ENCODE results near the gene PDZK1IP1.

The PDZK1IP1 gene

DNA sequence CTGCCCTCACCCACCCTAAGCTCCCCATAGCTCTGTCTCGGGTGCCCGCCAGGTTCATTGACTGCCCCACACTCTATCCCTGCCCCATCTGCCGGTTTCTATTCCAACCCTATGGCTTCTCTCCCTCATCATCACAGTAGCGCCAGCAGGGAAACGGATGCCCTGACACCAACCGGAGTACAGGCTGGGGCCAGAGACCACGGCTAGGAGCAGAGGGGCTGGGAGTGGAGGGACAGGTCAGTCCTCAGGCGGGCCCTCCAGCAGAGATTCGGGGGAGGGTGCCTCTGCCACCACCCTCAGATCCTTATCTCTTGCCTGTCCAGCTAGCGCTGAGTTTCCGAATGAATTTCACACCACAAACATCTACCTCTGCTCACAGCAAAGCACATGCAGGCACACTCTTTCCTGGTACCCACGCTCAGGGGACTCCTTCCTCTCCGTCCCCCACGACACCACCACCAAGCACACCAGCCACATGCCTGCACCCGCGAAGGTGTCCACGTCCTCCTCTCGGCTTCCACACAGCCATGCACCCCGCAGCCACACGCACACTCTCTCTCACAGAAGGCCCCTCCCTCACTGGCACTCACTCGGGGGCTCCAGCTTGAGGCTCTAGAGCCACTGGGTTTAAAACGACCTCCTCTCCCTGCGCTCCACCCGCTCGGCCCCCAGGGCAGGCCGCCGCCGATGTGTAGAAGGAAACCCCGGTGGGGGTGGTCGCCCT is 35.0 kb upstream of the PDZK1IP1 start:
- H3K27me3 ChIP-seq (replicated peaks; ENCODE audit: insufficient read depth, low read length) = peaks cover 65% of the 10 kb centered on the region
- no peak for TF ChIP-seq EZH2 (optimal IDR thresholded peaks at IDR 0.05; ENCODE audit: low read depth, low read length)
- TF ChIP-seq, protein P1, sequence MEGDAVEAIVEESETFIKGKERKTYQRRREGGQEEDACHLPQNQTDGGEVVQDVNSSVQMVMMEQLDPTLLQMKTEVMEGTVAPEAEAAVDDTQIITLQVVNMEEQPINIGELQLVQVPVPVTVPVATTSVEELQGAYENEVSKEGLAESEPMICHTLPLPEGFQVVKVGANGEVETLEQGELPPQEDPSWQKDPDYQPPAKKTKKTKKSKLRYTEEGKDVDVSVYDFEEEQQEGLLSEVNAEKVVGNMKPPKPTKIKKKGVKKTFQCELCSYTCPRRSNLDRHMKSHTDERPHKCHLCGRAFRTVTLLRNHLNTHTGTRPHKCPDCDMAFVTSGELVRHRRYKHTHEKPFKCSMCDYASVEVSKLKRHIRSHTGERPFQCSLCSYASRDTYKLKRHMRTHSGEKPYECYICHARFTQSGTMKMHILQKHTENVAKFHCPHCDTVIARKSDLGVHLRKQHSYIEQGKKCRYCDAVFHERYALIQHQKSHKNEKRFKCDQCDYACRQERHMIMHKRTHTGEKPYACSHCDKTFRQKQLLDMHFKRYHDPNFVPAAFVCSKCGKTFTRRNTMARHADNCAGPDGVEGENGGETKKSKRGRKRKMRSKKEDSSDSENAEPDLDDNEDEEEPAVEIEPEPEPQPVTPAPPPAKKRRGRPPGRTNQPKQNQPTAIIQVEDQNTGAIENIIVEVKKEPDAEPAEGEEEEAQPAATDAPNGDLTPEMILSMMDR (IDR thresholded peaks at IDR 0.05; ENCODE audit: low read length) = no peak
- TF ChIP-seq EZH2phosphoT487 (IDR thresholded peaks at IDR 0.05; ENCODE audit: low read length) = no peak
- H3K9me2 ChIP-seq (replicated peaks; ENCODE audit: insufficient read depth, low read length) = no peaks in the 10 kb centered on the region
- H3K9ac ChIP-seq (ENCODE audit: low read length) = no peak overlapping the region
- no peak overlapping the region for H3K4me3 ChIP-seq (ENCODE audit: low read length)
- no peak overlapping the region for H2AFZ ChIP-seq (ENCODE audit: low read length)
- no peaks in the 10 kb centered on the region for H3F3A ChIP-seq (ENCODE audit: insufficient read depth, low read length)
- no peak for DNase-seq
- no peak overlapping the region for H3K27ac ChIP-seq (ENCODE audit: low read length)
- H4K20me1 ChIP-seq (ENCODE audit: insufficient read depth, low read length) = no peaks in the 10 kb centered on the region
- no peaks in the 10 kb centered on the region for H3K9me3 ChIP-seq (replicated peaks; ENCODE audit: insufficient read depth, low read length)
- H3K36me3 ChIP-seq (replicated peaks; ENCODE audit: insufficient read depth, low read length) = no peaks in the 10 kb centered on the region
- H3K4me2 ChIP-seq (ENCODE audit: low read depth, low read length) = no peak overlapping the region
- H3K79me2 ChIP-seq (ENCODE audit: low read length) = no peaks in the 10 kb centered on the region
- no peaks in the 10 kb centered on the region for H3K4me1 ChIP-seq (ENCODE audit: low read length)

DNA sequence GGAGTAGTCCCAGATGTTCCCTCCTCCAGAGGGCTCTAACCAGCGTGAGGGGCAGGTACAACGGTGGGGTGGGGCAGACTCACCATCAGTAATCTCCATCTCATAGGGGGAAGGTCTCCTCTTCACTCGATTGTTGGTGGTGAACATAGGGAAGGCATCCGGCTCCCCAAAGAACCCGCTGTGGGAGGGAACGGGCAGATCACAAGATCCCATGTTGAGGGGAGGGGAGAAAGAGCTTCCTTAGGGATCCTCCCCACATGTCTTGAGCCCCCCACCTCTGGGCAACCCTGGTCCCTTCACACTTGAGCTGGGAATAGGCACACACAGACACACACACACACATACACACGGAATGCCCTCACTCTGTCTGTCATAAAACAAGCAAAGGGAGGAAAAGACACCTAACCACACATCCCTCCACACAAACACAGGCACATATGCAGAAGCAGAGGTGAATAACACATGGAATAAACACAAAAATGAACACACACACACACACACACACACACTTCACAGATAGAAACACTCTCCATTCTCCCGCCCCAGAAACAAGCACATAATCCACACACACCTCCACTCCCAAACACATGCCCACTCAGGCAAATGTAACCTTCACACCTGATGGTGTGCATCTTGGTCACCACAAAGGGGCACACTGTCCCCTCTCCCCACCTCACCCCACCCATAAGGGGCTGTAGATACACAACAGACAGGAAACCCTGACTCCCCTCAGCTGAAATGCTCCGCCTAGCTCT is 34.3 kb upstream of the PDZK1IP1 start:
- H3K9ac ChIP-seq (ENCODE audit: low read length) = no peak overlapping the region
- no peak overlapping the region for H3K27ac ChIP-seq (ENCODE audit: low read length)
- H3K4me2 ChIP-seq (ENCODE audit: low read depth, low read length) = no peak overlapping the region
- H3K79me2 ChIP-seq (ENCODE audit: low read length) = no peaks in the 10 kb centered on the region
- no peaks in the 10 kb centered on the region for H3F3A ChIP-seq (ENCODE audit: insufficient read depth, low read length)
- no peak overlapping the region for H2AFZ ChIP-seq (ENCODE audit: low read length)
- H3K4me3 ChIP-seq (ENCODE audit: low read length) = no peak overlapping the region
- H3K9me2 ChIP-seq (replicated peaks; ENCODE audit: insufficient read depth, low read length) = no peaks in the 10 kb centered on the region
- DNase-seq = no peak
- TF ChIP-seq EZH2 (optimal IDR thresholded peaks at IDR 0.05; ENCODE audit: low read depth, low read length) = no peak
- TF ChIP-seq EZH2phosphoT487 (IDR thresholded peaks at IDR 0.05; ENCODE audit: low read length) = no peak
- TF ChIP-seq, protein P1 (IDR thresholded peaks at IDR 0.05; ENCODE audit: low read length) = no peak
- no peaks in the 10 kb centered on the region for H3K36me3 ChIP-seq (replicated peaks; ENCODE audit: insufficient read depth, low read length)
- no peaks in the 10 kb centered on the region for H3K4me1 ChIP-seq (ENCODE audit: low read length)
- H3K9me3 ChIP-seq (replicated peaks; ENCODE audit: insufficient read depth, low read length) = no peaks in the 10 kb centered on the region
- peaks cover 57% of the 10 kb centered on the region for H3K27me3 ChIP-seq (replicated peaks; ENCODE audit: insufficient read depth, low read length)
- no peaks in the 10 kb centered on the region for H4K20me1 ChIP-seq (ENCODE audit: insufficient read depth, low read length)

DNA sequence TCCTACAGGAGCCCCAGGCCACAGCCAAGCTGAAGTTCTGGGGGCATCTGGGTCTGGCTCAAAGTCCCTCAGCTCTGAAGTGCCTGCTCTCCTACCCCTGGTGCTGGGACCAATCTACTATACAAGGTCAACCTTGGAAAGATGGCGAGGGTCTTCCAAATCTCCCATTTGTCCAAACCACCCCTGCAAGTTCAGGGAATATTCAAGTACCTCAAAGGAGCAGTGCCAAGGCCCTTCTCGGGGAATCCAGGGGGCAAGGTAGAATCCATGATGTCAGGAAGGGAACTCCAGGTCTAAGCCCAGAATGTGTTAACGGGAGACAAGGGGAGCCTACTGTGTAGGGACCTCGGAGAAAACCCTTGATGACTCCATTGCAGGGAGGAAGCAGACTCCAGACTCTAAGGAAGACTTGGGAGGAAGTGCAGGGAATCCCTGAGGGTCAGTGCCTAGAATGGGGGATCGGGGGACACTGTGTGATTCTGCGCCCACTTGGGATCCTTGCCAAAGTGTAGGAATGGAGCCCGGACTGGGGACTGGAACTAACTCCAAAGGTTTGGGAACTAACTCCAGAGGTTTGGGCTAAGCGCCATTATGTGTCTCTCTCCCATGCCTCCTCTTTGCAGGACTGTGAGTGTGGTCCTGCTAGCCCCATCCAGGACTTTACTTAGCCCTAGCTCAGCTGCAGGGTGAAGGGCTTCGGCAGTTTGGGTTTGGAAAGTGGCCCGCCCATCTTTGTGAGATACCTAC is 33.5 kb upstream of the PDZK1IP1 start:
- Histone ChIP-seq H3K27me3 (replicated peaks; ENCODE audit: insufficient read depth, low read length) (peaks cover 50% of the 10 kb centered on the region), H3K4me3 (ENCODE audit: low read length) (no peak overlapping the region), H3K4me2 (ENCODE audit: low read depth, low read length) (no peak overlapping the region), H3K9me3 (replicated peaks; ENCODE audit: insufficient read depth, low read length) (no peaks in the 10 kb centered on the region), H4K20me1 (ENCODE audit: insufficient read depth, low read length) (no peaks in the 10 kb centered on the region), H3K79me2 (ENCODE audit: low read length) (no peaks in the 10 kb centered on the region), H3K36me3 (replicated peaks; ENCODE audit: insufficient read depth, low read length) (no peaks in the 10 kb centered on the region), H3K4me1 (ENCODE audit: low read length) (no peaks in the 10 kb centered on the region), H3K9me2 (replicated peaks; ENCODE audit: insufficient read depth, low read length) (no peaks in the 10 kb centered on the region), H3F3A (ENCODE audit: insufficient read depth, low read length) (no peaks in the 10 kb centered on the region), H2AFZ (ENCODE audit: low read length) (no peak overlapping the region), H3K9ac (ENCODE audit: low read length) (no peak overlapping the region), H3K27ac (ENCODE audit: low read length) (no peak overlapping the region)
- TF ChIP-seq EZH2 (optimal IDR thresholded peaks at IDR 0.05; ENCODE audit: low read depth, low read length) (no peak), EZH2phosphoT487 (IDR thresholded peaks at IDR 0.05; ENCODE audit: low read length) (no peak)
- TF ChIP-seq, protein P1 (IDR thresholded peaks at IDR 0.05; ENCODE audit: low read length) = no peak
- no peak for DNase-seq
